Neural cell (in vitro differentiated cells): ENCODE data around the gene AP2B1. TPM values are rescaled to one million over a fixed set of nuclear protein-coding genes. Genes with fewer than 3 reads are reported as not detected.

Source experiments
- H2AFZ ChIP-seq: fragments of 200-600, 300-800 bp; sonication (generic), shearing (Covaris generic); 2 replicates; pipeline ENCODE4 v1.6.0; 2014; ENCODE audit warnings: low read depth, mild to moderate bottlenecking, antibody characterized with exemption, low read length, moderate library complexity
- H3F3A ChIP-seq: fragments of 200-600 bp; shearing (Covaris generic); 2 replicates; pipeline ENCODE4 v1.6.1; 2016; ENCODE audit warnings: mild to moderate bottlenecking, moderate library complexity, mixed read lengths, antibody characterized with exemption, low read length; ENCODE audit not compliant: insufficient read depth, poor library complexity, severe bottlenecking
- H3K27ac ChIP-seq: fragments of 200-600, 300-800 bp; sonication (generic), shearing (Covaris generic); 2 replicates; pipeline ENCODE4 v1.5.1; 2014; ENCODE audit warnings: mild to moderate bottlenecking, low read length, moderate library complexity
- H3K27me3 ChIP-seq: fragments of 300-800, 200-600 bp; sonication (generic), shearing (Covaris generic); 2 replicates; pipeline ENCODE4 v1.6.0; 2014; ENCODE audit warnings: mild to moderate bottlenecking, low read depth, low read length, moderate library complexity; ENCODE audit not compliant: insufficient read depth
- H3K36me3 ChIP-seq: fragments of 300-800, 200-600 bp; sonication (generic), shearing (Covaris generic); 2 replicates; pipeline ENCODE4 v1.5.1; 2014; ENCODE audit warnings: mild to moderate bottlenecking, antibody characterized with exemption, low read length, moderate library complexity; ENCODE audit not compliant: insufficient read depth
- H3K4me2 ChIP-seq: fragments of 300-800, 200-600 bp; sonication (generic), shearing (Covaris generic); 2 replicates; pipeline ENCODE4 v1.6.0; 2014; ENCODE audit warnings: mild to moderate bottlenecking, low read length
- H3K4me3 ChIP-seq: fragments of 300-800, 200-600 bp; sonication (generic), shearing (Covaris generic); 2 replicates; pipeline ENCODE4 v1.5.1; 2014; ENCODE audit warnings: mild to moderate bottlenecking, low read length, moderate library complexity
- H3K79me2 ChIP-seq: fragments of 200-600 bp; shearing (Covaris generic); replicated peaks from 2 replicates; pipeline ENCODE4 v1.6.0; 2014; ENCODE audit warnings: mild to moderate bottlenecking, low read length, moderate library complexity; ENCODE audit not compliant: insufficient read depth
- H3K9ac ChIP-seq: fragments of 300-800, 200-600 bp; sonication (generic), shearing (Covaris generic); 2 replicates; pipeline ENCODE4 v1.6.1; 2016; ENCODE audit warnings: mild to moderate bottlenecking, low read length, mixed read lengths
- H3K9me2 ChIP-seq: fragments of 200-600 bp; shearing (Covaris generic); 2 replicates; pipeline ENCODE4 v1.6.1; 2016; ENCODE audit warnings: mild to moderate bottlenecking, low read length, mixed read lengths; ENCODE audit not compliant: insufficient read depth
- H3K9me3 ChIP-seq: fragments of 200-600, 300-800 bp; sonication (generic), shearing (Covaris generic); 2 replicates; pipeline ENCODE4 v1.6.1; 2016; ENCODE audit warnings: mild to moderate bottlenecking, mixed run types, low read length, moderate library complexity, mixed read lengths
- H4K20me1 ChIP-seq: fragments of 200-600 bp; shearing (Covaris generic); 2 replicates; pipeline ENCODE4 v1.6.1; 2016; ENCODE audit warnings: mild to moderate bottlenecking, mixed run types; ENCODE audit not compliant: insufficient read depth
- EP300 ChIP-seq: fragments of 450-650 bp; conservative IDR thresholded peaks from 2 replicates; pipeline ENCODE4 v1.6.1; 2014; ENCODE audit warnings: antibody characterized with exemption, mild to moderate bottlenecking, moderate library complexity; ENCODE audit not compliant: poor library complexity, severe bottlenecking
- EZH2 ChIP-seq: fragments of 200-600, 300-800 bp; shearing (Covaris generic), sonication (generic); IDR thresholded peaks from 2 replicates; pipeline ENCODE4 v1.6.1; 2014; ENCODE audit warnings: antibody characterized with exemption, low read length, borderline replicate concordance, mild to moderate bottlenecking; ENCODE audit not compliant: insufficient read depth, poor library complexity, severe bottlenecking
- MXI1 ChIP-seq: fragments of 450-650 bp; conservative IDR thresholded peaks from 2 replicates; pipeline ENCODE4 v1.6.1; 2014; ENCODE audit warnings: antibody characterized with exemption, mild to moderate bottlenecking; ENCODE audit not compliant: poor library complexity, severe bottlenecking
- POLR2AphosphoS5 ChIP-seq: IDR thresholded peaks from 2 replicates; pipeline ENCODE4 v1.6.1; 2012
- RAD21 ChIP-seq: fragments of 450-650 bp; conservative IDR thresholded peaks from 2 replicates; pipeline ENCODE4 v1.6.1; 2014; ENCODE audit warnings: antibody characterized with exemption, mild to moderate bottlenecking, moderate library complexity
- SMC3 ChIP-seq: fragments of 450-650 bp; conservative IDR thresholded peaks from 2 replicates; pipeline ENCODE4 v1.6.1; 2014; ENCODE audit warnings: antibody characterized with exemption, mild to moderate bottlenecking, moderate library complexity; ENCODE audit not compliant: poor library complexity
- TAF1 ChIP-seq: IDR thresholded peaks from 2 replicates; pipeline ENCODE4 v1.6.1; 2012; ENCODE audit warnings: low read depth
- polyA plus RNA-seq: library from polyadenylated mRNA; depleted of rRNA; stranded (reverse); fragments of >200 nt; gene quantifications from 2 replicates; pipeline ENCODE4 v1.2.3, GENCODE V29; 2014
- TF ChIP-seq, protein P1 (sequence below): IDR thresholded peaks from 2 replicates; pipeline ENCODE4 v1.6.1; 2012; ENCODE audit warnings: borderline replicate concordance
- TF ChIP-seq, protein P2 (sequence below): fragments of 450-650 bp; IDR thresholded peaks from 2 replicates; pipeline ENCODE4 v1.5.1; 2014; ENCODE audit warnings: antibody characterized with exemption, mild to moderate bottlenecking, moderate library complexity; ENCODE audit not compliant: poor library complexity, severe bottlenecking

Gene AP2B1
- polyA plus RNA-seq, 1 donor from 2014 or later, result 59.5 TPM

DNA sequence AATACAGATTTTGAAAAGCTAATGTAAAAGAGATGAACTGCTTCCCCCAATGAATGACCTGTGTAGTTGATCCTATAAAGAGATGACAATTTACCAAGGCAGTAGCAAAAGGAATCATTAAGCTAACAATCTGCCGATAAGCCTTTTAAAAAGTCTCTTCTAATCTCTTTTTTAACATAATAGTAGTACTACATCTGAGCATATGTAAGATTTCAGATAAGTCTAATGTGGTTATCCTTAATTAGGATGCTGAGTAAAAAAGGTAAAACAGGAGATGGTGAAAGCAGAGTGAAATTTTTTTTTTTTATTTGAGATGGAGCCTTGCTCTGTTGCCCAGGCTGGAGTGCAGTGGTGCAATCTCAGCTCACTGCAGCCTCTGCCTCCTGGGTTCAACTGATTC lies 118.1 kb downstream of the AP2B1 start:
- Histone ChIP-seq H3K4me3 (no peak overlapping the region), H3K36me3 (no peaks in the 10 kb centered on the region), H3K9me3 (no peaks in the 10 kb centered on the region), H3K9me2 (no peaks in the 10 kb centered on the region), H3F3A (no peaks in the 10 kb centered on the region), H3K27me3 (no peaks in the 10 kb centered on the region), H4K20me1 (no peaks in the 10 kb centered on the region), H3K27ac (no peak overlapping the region), H3K79me2 (no peaks in the 10 kb centered on the region), H3K9ac (no peak overlapping the region), H3K4me2 (no peak overlapping the region), H2AFZ (no peak overlapping the region)
- TF ChIP-seq TAF1, result no peak
- no peak for TF ChIP-seq POLR2AphosphoS5
- TF ChIP-seq EZH2, result no peak
- no peak for TF ChIP-seq EP300
- TF ChIP-seq, protein P1, sequence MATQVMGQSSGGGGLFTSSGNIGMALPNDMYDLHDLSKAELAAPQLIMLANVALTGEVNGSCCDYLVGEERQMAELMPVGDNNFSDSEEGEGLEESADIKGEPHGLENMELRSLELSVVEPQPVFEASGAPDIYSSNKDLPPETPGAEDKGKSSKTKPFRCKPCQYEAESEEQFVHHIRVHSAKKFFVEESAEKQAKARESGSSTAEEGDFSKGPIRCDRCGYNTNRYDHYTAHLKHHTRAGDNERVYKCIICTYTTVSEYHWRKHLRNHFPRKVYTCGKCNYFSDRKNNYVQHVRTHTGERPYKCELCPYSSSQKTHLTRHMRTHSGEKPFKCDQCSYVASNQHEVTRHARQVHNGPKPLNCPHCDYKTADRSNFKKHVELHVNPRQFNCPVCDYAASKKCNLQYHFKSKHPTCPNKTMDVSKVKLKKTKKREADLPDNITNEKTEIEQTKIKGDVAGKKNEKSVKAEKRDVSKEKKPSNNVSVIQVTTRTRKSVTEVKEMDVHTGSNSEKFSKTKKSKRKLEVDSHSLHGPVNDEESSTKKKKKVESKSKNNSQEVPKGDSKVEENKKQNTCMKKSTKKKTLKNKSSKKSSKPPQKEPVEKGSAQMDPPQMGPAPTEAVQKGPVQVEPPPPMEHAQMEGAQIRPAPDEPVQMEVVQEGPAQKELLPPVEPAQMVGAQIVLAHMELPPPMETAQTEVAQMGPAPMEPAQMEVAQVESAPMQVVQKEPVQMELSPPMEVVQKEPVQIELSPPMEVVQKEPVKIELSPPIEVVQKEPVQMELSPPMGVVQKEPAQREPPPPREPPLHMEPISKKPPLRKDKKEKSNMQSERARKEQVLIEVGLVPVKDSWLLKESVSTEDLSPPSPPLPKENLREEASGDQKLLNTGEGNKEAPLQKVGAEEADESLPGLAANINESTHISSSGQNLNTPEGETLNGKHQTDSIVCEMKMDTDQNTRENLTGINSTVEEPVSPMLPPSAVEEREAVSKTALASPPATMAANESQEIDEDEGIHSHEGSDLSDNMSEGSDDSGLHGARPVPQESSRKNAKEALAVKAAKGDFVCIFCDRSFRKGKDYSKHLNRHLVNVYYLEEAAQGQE, result no peak
- TF ChIP-seq, protein P2, sequence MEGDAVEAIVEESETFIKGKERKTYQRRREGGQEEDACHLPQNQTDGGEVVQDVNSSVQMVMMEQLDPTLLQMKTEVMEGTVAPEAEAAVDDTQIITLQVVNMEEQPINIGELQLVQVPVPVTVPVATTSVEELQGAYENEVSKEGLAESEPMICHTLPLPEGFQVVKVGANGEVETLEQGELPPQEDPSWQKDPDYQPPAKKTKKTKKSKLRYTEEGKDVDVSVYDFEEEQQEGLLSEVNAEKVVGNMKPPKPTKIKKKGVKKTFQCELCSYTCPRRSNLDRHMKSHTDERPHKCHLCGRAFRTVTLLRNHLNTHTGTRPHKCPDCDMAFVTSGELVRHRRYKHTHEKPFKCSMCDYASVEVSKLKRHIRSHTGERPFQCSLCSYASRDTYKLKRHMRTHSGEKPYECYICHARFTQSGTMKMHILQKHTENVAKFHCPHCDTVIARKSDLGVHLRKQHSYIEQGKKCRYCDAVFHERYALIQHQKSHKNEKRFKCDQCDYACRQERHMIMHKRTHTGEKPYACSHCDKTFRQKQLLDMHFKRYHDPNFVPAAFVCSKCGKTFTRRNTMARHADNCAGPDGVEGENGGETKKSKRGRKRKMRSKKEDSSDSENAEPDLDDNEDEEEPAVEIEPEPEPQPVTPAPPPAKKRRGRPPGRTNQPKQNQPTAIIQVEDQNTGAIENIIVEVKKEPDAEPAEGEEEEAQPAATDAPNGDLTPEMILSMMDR, result no peak
- no peak for TF ChIP-seq MXI1
- TF ChIP-seq RAD21, result no peak
- no peak for TF ChIP-seq SMC3

DNA sequence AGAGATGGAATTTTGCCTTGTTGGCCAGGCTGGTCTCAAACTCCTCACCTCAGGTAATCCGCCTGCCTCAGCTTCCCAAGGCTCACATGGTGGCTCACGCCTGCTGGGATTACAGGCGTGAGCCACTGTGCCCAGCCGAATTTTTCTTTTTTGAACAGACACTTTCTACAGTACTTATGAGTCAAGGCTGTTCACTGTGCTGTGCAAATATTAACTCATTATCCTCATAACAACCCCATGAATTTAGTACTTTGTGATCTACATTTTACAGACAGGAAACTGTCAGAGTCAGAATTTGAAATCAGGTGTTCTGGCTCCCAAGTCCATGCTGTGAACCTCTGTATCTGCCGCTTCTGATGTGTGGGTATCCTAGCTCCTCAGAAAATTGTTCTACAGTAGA lies 118.6 kb downstream of the AP2B1 start:
- Histone ChIP-seq H3K79me2 (no peaks in the 10 kb centered on the region), H3K4me2 (no peak overlapping the region), H3K36me3 (no peaks in the 10 kb centered on the region), H3K4me3 (no peak overlapping the region), H4K20me1 (no peaks in the 10 kb centered on the region), H3K27ac (no peak overlapping the region), H3K9me3 (no peaks in the 10 kb centered on the region), H2AFZ (no peak overlapping the region), H3K9me2 (no peaks in the 10 kb centered on the region), H3K27me3 (no peaks in the 10 kb centered on the region), H3F3A (no peaks in the 10 kb centered on the region), H3K9ac (no peak overlapping the region)
- TF ChIP-seq, protein P2, result no peak
- TF ChIP-seq POLR2AphosphoS5, result no peak
